HAP-1 (cell line): ENCODE measurements around the gene PUDP.

ENCODE experiments used
- DNase-seq, 2 experiments: peaks; one replicate each; pipeline ENCODE4 v3.0.0-alpha.2; 2016 to 2020; ENCODE audit warnings: low spot score in 2 of 2
- H3K27me3 ChIP-seq: fragments of 250-450 bp; sonication (Bioruptor Pico); 2 replicates; pipeline ENCODE4 v1.5.1; 2020; ENCODE audit warnings: low read depth, mild to moderate bottlenecking, moderate library complexity
- H3K36me3 ChIP-seq: fragments of 250-450 bp; sonication (Bioruptor Pico); replicated peaks from 2 replicates; pipeline ENCODE4 v1.5.1; 2020; ENCODE audit warnings: mild to moderate bottlenecking
- H3K4me1 ChIP-seq: fragments of 250-450 bp; sonication (Bioruptor Pico); 2 replicates; pipeline ENCODE4 v1.5.1; 2020; ENCODE audit warnings: mild to moderate bottlenecking
- H3K4me3 ChIP-seq: fragments of 250-450 bp; sonication (Bioruptor Pico); 2 replicates; pipeline ENCODE4 v1.5.1; 2020; ENCODE audit warnings: mild to moderate bottlenecking, moderate library complexity
- H3K9me3 ChIP-seq: fragments of 250-450 bp; sonication (Bioruptor Pico); 2 replicates; pipeline ENCODE4 v1.5.1; 2020; ENCODE audit warnings: mild to moderate bottlenecking, moderate library complexity
- in situ Hi-C: fragments of 300-500 bp; cut with MboI; formaldehyde crosslinking; loops from 3 replicates; pipeline ENCODE4 v1.14.3; 2020; ENCODE audit warnings: low sequenced_read_pairs, inconsistent platforms, mixed read lengths

Gene PUDP

GRCh38 chrX:7139202-7140081 lies 8.5 kb downstream of the PUDP start:
- DNase-seq = no peak
- no peak overlapping the region for H3K4me3 ChIP-seq
- in situ Hi-C loops = no loop called here
- no peaks in the 10 kb centered on the region for H3K9me3 ChIP-seq
- no peaks in the 10 kb centered on the region for H3K27me3 ChIP-seq
- no peaks in the 10 kb centered on the region for H3K36me3 ChIP-seq
- H3K4me1 ChIP-seq = no peaks in the 10 kb centered on the region

- DNase-seq = no peak
- in situ Hi-C loops = no loop called here
Measured at GRCh38 chrX:7134981-7135380, 13.0 kb downstream of the PUDP start.

GRCh38 chrX:7133050-7133440 lies 14.9 kb downstream of the PUDP start:
- H3K4me1 ChIP-seq = peaks cover 12% of the 10 kb centered on the region
- no peaks in the 10 kb centered on the region for H3K36me3 ChIP-seq
- H3K4me3 ChIP-seq = no peak overlapping the region
- H3K9me3 ChIP-seq = no peaks in the 10 kb centered on the region
- in situ Hi-C loops = no loop called here
- no peaks in the 10 kb centered on the region for H3K27me3 ChIP-seq
- DNase-seq = no peak

More at GRCh38 chrX:7134981-7135380, 13.0 kb downstream of the PUDP start:
- no peaks in the 10 kb centered on the region for H3K36me3 ChIP-seq
- H3K27me3 ChIP-seq = no peaks in the 10 kb centered on the region
- peaks cover 12% of the 10 kb centered on the region for H3K4me1 ChIP-seq
- no peaks in the 10 kb centered on the region for H3K9me3 ChIP-seq
- no peak overlapping the region for H3K4me3 ChIP-seq

- Histone ChIP-seq H3K36me3 (no peaks in the 10 kb centered on the region), H3K9me3 (no peaks in the 10 kb centered on the region), H3K4me1 (peaks cover 12% of the 10 kb centered on the region), H3K4me3 (no peak overlapping the region), H3K27me3 (no peaks in the 10 kb centered on the region)
- peak; percentile 86 for DNase-seq
- in situ Hi-C loops = no loop called here
Measured at GRCh38 chrX:7132335-7133049, 15.5 kb downstream of the PUDP start.

- DNase-seq = no peak
- H3K36me3 ChIP-seq = no peaks in the 10 kb centered on the region
- in situ Hi-C loops = no loop called here
- peaks cover 12% of the 10 kb centered on the region for H3K4me1 ChIP-seq
- no peak overlapping the region for H3K4me3 ChIP-seq
- H3K9me3 ChIP-seq = no peaks in the 10 kb centered on the region
- no peaks in the 10 kb centered on the region for H3K27me3 ChIP-seq
Measured at GRCh38 chrX:7131621-7132020, 16.3 kb downstream of the PUDP start.

- in situ Hi-C loops = no loop called here
- Histone ChIP-seq H3K4me3 (no peak overlapping the region), H3K9me3 (no peaks in the 10 kb centered on the region), H3K4me1 (peaks cover 2% of the 10 kb centered on the region), H3K36me3 (no peaks in the 10 kb centered on the region), H3K27me3 (no peaks in the 10 kb centered on the region)
- DNase-seq = no peak
Measured at GRCh38 chrX:7127056-7127455, 20.9 kb downstream of the PUDP start.

GRCh38 chrX:7120878-7121219 lies 27.1 kb downstream of the PUDP start:
- DNase-seq = no peak
- H3K4me3 ChIP-seq = no peak overlapping the region
- no peaks in the 10 kb centered on the region for H3K9me3 ChIP-seq
- H3K4me1 ChIP-seq = peaks cover 19% of the 10 kb centered on the region
- no peaks in the 10 kb centered on the region for H3K36me3 ChIP-seq
- no peaks in the 10 kb centered on the region for H3K27me3 ChIP-seq
- in situ Hi-C loops = no loop called here

GRCh38 chrX:7119950-7120877 lies 27.7 kb downstream of the PUDP start:
- Histone ChIP-seq H3K4me1 (peaks cover 19% of the 10 kb centered on the region), H3K27me3 (no peaks in the 10 kb centered on the region), H3K36me3 (no peaks in the 10 kb centered on the region), H3K9me3 (no peaks in the 10 kb centered on the region), H3K4me3 (no peak overlapping the region)
- DNase-seq = peak; percentile 56 to 92
- in situ Hi-C loops = no loop called here

GRCh38 chrX:7117587-7117986 lies 30.4 kb downstream of the PUDP start:
- Histone ChIP-seq H3K27me3 (no peaks in the 10 kb centered on the region), H3K4me3 (no peak overlapping the region), H3K36me3 (no peaks in the 10 kb centered on the region), H3K9me3 (no peaks in the 10 kb centered on the region), H3K4me1 (peaks cover 19% of the 10 kb centered on the region)
- no peak for DNase-seq
- in situ Hi-C loops = no loop called here

- no peaks in the 10 kb centered on the region for H3K27me3 ChIP-seq
- peaks cover 17% of the 10 kb centered on the region for H3K4me1 ChIP-seq
- DNase-seq = no peak
- in situ Hi-C loops = no loop called here
- no peaks in the 10 kb centered on the region for H3K9me3 ChIP-seq
- H3K4me3 ChIP-seq = no peak overlapping the region
- H3K36me3 ChIP-seq = no peaks in the 10 kb centered on the region
Measured at GRCh38 chrX:7116081-7116480, 31.9 kb downstream of the PUDP start.

- H3K27me3 ChIP-seq = no peaks in the 10 kb centered on the region
- H3K36me3 ChIP-seq = no peaks in the 10 kb centered on the region
- DNase-seq = no peak
- in situ Hi-C loops = no loop called here
- no peak overlapping the region for H3K4me3 ChIP-seq
- H3K4me1 ChIP-seq = peaks cover 17% of the 10 kb centered on the region
- no peaks in the 10 kb centered on the region for H3K9me3 ChIP-seq
Measured at GRCh38 chrX:7115557-7115956, 32.4 kb downstream of the PUDP start.

- H3K4me1 ChIP-seq = peaks cover 7% of the 10 kb centered on the region
- H3K4me3 ChIP-seq = no peak overlapping the region
- no peaks in the 10 kb centered on the region for H3K9me3 ChIP-seq
- no peaks in the 10 kb centered on the region for H3K27me3 ChIP-seq
- no peaks in the 10 kb centered on the region for H3K36me3 ChIP-seq
- in situ Hi-C loops = no loop called here
- no peak for DNase-seq
Measured at GRCh38 chrX:7112071-7112470, 35.9 kb downstream of the PUDP start.

GRCh38 chrX:7111518-7111917 lies 36.4 kb downstream of the PUDP start:
- DNase-seq = no peak
- no peaks in the 10 kb centered on the region for H3K27me3 ChIP-seq
- in situ Hi-C loops = no loop called here
- H3K9me3 ChIP-seq = no peaks in the 10 kb centered on the region
- peaks cover 7% of the 10 kb centered on the region for H3K4me1 ChIP-seq
- no peaks in the 10 kb centered on the region for H3K36me3 ChIP-seq
- no peak overlapping the region for H3K4me3 ChIP-seq
